ENCODE results near the gene BAZ1A.
"Not testable (repeated sequence)": the region's sequence is repeated elsewhere in the genome, so short reads cannot be mapped to it uniquely, and the experiment has no call there.

The BAZ1A gene

DNA sequence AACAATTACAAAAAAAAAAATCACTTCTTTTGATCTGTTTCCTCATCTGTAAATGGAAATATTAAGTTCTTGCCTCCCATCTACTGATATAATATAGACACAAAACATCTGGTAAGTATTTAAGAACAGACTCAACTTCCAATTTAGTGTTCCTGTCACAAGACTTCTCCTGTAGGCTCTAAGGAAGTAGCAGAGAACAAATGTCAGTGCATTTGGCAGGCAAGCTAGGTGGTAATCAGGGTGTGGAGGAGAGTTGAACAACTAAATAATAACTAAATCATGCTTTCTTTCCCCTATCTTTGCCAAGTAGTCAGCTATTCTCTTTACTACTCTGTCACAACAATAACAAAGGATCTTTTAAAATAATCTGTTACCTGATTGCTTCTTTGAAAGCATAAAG, 22.1 kb downstream of the BAZ1A start:
- no peak for DNase-seq (ENCODE audit: low spot score)

GRCh38 chr14:34851395-34851794, 23.8 kb downstream of the BAZ1A start:
- DNase-seq (ENCODE audit: low spot score), result no peak

GRCh38 chr14:34845869-34846268, 29.3 kb downstream of the BAZ1A start:
- no peak for DNase-seq (ENCODE audit: low spot score)

GRCh38 chr14:34843011-34843554, 32.1 kb downstream of the BAZ1A start:
- DNase-seq (ENCODE audit: low spot score), result no peak

- DNase-seq (ENCODE audit: low spot score), result no peak
Observed at GRCh38 chr14:34837801-34838322, 37.3 kb downstream of the BAZ1A start.

- no peak for DNase-seq (ENCODE audit: low spot score)
Observed at GRCh38 chr14:34835312-34835711, 39.8 kb downstream of the BAZ1A start.

DNA sequence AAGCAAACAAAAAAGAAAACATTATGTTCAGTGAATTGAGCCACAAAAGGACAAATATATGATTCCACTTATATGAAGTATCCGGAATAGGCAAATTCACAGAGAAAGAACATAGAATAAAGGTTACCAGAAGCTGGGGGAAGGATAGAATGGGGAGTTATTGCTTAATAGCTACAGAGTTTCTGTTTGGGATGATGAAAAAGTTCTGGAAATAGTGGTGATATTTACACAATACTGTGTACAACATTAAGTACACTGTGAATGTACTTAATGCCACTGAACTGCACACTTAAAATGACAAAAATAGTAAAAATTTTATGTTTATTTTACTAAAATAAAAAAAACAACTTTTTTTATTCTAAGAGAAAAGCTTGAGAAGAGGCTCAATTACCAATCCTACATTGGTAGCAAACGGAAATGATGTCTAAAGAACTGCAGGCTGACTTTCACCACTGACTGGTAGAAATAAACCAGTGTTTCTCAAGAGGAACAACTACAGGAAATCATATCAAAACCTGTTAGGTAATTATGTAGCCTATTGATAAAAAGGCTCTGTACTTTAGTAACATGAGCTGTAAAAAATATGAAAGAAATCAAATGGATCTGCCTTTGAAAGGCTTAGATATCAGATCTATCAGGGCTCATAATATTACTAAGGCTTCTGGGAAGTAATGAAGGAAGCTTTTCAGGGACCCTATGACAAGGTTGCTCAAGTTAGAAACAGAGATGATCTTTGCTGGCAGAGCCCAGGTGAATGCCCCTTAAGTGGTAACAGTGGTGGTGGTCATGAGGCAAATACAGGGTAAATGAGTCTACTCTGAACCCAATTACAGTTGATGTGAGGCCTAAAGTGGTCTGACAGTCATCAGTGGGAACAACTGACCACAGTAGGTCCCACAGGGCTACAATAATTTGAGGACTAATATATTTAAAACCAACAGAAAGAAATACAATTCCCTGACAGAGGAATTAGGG, 41.3 kb downstream of the BAZ1A start:
- DNase-seq (ENCODE audit: low spot score), result no peak

GRCh38 chr14:34826661-34827060, 48.5 kb downstream of the BAZ1A start:
- no peak for DNase-seq (ENCODE audit: low spot score)

DNA sequence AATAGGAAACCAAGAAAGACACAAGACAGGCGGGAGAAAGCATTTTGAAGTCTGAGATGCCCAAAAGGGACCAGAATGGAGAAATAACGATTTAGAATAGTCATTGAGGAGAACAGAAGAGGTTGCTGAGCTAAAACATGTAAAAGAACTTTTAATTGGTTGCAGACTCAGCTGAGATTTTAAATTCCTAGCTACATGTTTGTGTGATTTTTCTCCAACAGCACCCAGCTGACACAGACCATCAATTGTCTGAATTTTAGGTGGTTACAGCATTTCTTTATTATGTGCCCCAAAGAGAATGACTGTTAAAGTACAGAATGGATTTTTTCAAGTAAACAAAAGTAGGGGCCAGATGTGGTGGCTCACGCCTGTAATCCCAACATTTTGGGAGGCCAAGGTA, 50.3 kb downstream of the BAZ1A start:
- DNase-seq (ENCODE audit: low spot score), result no peak

DNA sequence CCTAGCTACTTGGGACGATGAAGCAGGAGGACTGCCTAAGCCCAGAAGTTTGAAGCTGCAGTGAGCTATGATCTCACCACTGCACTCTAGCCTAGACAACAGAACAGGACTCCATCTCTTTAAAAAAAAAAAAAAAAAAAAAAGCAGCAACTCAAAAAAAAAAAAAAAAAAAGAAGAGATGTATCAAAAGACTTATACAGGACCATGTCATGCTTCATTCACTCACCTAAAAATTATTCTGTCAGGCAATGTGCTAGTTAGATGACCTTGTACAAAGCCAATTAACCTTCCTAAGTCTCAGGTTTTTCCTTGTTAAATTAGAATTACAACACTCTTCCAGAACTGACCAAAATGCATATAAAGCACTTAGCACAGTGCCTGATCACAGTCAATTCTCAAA, 50.9 kb downstream of the BAZ1A start:
- DNase-seq (ENCODE audit: low spot score), result no peak

DNA sequence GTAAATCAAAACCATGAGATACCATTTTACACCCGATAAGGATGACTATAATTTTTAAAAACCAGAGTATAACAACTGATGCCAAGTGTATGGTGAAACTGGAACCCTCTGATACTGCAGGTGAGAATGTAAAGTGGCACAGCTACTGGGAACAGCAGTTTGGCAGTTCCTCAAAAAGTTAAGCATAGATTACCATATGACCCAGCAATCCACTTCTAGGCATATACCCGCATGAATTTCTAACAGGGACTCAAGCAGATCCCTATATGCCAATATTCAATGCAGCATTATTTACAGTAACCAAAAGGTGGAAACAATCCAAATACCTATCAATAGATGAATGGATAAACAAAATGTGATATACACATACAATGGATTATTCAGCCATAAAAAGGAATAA, 57.4 kb downstream of the BAZ1A start:
- DNase-seq (ENCODE audit: low spot score), result no peak

GRCh38 chr14:34810028-34810427, 65.1 kb downstream of the BAZ1A start:
- DNase-seq (ENCODE audit: low spot score), result no peak

GRCh38 chr14:34806257-34806656, 68.9 kb downstream of the BAZ1A start:
- no peak for DNase-seq (ENCODE audit: low spot score)

GRCh38 chr14:34804933-34805332, 70.2 kb downstream of the BAZ1A start:
- DNase-seq (ENCODE audit: low spot score), result no peak

GRCh38 chr14:34798861-34799260, 76.3 kb downstream of the BAZ1A start:
- DNase-seq (ENCODE audit: low spot score), result not testable (repeated sequence)

- DNase-seq (ENCODE audit: low spot score), result no peak
Observed at GRCh38 chr14:34797747-34798583, 77.2 kb downstream of the BAZ1A start.

DNA sequence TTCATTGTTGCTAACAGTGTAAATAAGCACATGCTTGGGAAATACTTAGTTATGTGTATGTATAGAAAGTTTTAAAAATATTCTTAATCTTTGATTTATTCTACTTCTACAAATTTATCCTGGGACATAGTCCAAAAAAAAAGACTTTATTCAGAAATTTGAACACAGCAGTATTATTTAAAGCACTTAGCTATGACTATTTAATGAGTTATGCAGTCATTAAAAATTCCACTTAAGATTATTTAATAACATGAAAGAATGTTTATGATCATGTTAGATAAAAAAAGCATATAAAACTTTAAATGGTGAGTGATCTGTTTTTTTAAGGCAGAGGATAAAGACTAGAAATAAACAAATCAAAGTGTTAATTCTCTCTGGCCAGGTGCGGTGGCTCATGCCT, 78.3 kb downstream of the BAZ1A start:
- no peak for DNase-seq (ENCODE audit: low spot score)

- no peak for DNase-seq (ENCODE audit: low spot score)
Observed at GRCh38 chr14:34794941-34795340, 80.2 kb downstream of the BAZ1A start.

GRCh38 chr14:34794217-34794616, 80.9 kb downstream of the BAZ1A start:
- DNase-seq (ENCODE audit: low spot score), result no peak

DNA sequence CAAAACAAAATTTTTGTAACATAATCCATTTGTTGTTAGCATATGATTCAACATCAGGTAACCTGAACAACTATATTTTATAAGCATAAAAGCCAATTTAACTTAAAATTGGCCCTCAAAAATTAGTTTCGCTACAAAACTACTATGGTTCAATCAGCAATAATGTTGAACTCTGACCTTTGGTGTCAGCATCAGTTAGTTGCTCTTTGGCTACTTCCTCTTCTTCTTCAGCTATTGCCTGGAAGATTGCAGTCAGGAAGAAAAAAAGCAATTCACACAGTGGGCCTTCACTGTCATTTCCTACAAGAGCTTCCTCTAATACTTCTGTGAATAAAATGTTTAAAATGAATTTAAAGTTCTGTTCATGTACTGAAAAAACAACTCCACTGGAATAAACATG, 82.6 kb downstream of the BAZ1A start:
- DNase-seq (ENCODE audit: low spot score), result no peak

GRCh38 chr14:34785223-34786006, 89.7 kb downstream of the BAZ1A start:
- DNase-seq (ENCODE audit: low spot score), result no peak

GRCh38 chr14:34782031-34782430, 93.1 kb downstream of the BAZ1A start:
- DNase-seq (ENCODE audit: low spot score), result no peak
